Measurements from ENCODE around the gene PIH1D2.

DNA sequence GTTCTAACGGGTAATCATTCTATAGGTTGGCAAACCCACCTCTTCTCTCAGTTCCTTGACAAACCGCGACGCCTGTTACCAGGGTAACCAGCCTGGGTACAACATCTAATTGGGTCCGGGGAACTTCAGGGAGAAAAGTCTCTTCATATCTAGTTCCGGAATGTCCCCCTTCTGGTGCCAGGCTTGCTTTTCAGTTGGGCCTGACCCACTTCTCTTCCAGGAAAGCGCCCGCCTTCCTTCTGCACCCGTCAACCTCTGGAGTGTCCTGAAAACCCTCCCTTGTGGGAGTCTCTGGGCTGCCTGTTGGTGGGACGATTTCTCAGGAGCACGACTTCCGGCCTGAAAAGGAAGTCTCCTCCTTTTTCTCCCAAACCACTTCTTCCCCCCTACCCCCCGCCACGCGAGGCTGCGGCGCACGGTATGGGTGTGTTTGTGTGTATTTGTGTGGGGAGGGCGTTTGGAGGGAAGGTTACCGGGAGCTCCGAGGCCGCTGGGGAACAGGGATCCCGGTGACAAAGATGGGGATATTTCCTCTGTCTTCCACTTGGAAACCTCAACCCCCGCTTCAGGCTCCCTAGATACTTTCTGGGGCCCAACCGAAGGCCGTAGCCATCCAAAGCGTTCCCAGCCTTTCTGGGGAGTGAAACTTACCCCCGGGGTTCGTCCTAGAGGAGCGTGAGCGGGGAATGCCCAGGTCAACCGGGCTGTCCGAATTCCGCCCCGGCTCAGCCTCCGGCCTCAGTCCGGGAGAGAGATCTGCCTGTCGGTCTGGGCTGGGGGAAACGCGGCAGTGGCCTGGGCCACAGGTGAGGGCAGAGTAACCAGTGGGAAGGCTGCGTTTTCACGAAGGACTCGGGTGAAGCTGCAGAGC is at the start of gene PIH1D2, which contains the start of gene NKAPD1:
- TF ChIP-seq POLR2A (IDR thresholded peaks at IDR 0.05; ENCODE audit: low read length): peak; percentile 28; the same call in 1 of the 2 replicates
- TF ChIP-seq, protein P1, sequence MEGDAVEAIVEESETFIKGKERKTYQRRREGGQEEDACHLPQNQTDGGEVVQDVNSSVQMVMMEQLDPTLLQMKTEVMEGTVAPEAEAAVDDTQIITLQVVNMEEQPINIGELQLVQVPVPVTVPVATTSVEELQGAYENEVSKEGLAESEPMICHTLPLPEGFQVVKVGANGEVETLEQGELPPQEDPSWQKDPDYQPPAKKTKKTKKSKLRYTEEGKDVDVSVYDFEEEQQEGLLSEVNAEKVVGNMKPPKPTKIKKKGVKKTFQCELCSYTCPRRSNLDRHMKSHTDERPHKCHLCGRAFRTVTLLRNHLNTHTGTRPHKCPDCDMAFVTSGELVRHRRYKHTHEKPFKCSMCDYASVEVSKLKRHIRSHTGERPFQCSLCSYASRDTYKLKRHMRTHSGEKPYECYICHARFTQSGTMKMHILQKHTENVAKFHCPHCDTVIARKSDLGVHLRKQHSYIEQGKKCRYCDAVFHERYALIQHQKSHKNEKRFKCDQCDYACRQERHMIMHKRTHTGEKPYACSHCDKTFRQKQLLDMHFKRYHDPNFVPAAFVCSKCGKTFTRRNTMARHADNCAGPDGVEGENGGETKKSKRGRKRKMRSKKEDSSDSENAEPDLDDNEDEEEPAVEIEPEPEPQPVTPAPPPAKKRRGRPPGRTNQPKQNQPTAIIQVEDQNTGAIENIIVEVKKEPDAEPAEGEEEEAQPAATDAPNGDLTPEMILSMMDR (IDR thresholded peaks at IDR 0.05): no peak

Measured in A549 (cell line).